Measurements from ENCODE around the gene HBD.

- TF ChIP-seq PPARA (CRISPR knock-in tag; IDR thresholded peaks at IDR 0.05; ENCODE audit: borderline replicate concordance) (no peak), ARNTL (CRISPR knock-in tag; IDR thresholded peaks at IDR 0.05; ENCODE audit: borderline replicate concordance, low read depth) (no peak), ZNF70 (CRISPR knock-in tag; IDR thresholded peaks at IDR 0.05) (no peak), CSDC2 (CRISPR knock-in tag; IDR thresholded peaks at IDR 0.05) (no peak), CREB5 (CRISPR knock-in tag; IDR thresholded peaks at IDR 0.05; ENCODE audit: low read depth) (no peak), BACH2 (CRISPR knock-in tag; IDR thresholded peaks at IDR 0.05; ENCODE audit: borderline replicate concordance) (no peak), TSHZ2 (CRISPR knock-in tag; IDR thresholded peaks at IDR 0.05) (no peak), TCF4 (CRISPR knock-in tag; IDR thresholded peaks at IDR 0.05; ENCODE audit: borderline replicate concordance) (no peak), ZFP30 (CRISPR knock-in tag; IDR thresholded peaks at IDR 0.05) (no peak), POU6F1 (CRISPR knock-in tag; IDR thresholded peaks at IDR 0.05; ENCODE audit: borderline replicate concordance, low read depth) (no peak), OSR1 (CRISPR knock-in tag; IDR thresholded peaks at IDR 0.05) (no peak), SNAI2 (CRISPR knock-in tag; IDR thresholded peaks at IDR 0.05) (no peak)
- TF ChIP-seq, protein P1, sequence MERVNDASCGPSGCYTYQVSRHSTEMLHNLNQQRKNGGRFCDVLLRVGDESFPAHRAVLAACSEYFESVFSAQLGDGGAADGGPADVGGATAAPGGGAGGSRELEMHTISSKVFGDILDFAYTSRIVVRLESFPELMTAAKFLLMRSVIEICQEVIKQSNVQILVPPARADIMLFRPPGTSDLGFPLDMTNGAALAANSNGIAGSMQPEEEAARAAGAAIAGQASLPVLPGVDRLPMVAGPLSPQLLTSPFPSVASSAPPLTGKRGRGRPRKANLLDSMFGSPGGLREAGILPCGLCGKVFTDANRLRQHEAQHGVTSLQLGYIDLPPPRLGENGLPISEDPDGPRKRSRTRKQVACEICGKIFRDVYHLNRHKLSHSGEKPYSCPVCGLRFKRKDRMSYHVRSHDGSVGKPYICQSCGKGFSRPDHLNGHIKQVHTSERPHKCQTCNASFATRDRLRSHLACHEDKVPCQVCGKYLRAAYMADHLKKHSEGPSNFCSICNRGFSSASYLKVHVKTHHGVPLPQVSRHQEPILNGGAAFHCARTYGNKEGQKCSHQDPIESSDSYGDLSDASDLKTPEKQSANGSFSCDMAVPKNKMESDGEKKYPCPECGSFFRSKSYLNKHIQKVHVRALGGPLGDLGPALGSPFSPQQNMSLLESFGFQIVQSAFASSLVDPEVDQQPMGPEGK (CRISPR knock-in tag; IDR thresholded peaks at IDR 0.05; ENCODE audit: borderline replicate concordance), result no peak
- TF ChIP-seq, protein P2, sequence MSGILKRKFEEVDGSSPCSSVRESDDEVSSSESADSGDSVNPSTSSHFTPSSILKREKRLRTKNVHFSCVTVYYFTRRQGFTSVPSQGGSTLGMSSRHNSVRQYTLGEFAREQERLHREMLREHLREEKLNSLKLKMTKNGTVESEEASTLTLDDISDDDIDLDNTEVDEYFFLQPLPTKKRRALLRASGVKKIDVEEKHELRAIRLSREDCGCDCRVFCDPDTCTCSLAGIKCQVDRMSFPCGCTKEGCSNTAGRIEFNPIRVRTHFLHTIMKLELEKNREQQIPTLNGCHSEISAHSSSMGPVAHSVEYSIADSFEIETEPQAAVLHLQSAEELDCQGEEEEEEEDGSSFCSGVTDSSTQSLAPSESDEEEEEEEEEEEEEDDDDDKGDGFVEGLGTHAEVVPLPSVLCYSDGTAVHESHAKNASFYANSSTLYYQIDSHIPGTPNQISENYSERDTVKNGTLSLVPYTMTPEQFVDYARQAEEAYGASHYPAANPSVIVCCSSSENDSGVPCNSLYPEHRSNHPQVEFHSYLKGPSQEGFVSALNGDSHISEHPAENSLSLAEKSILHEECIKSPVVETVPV (CRISPR knock-in tag; IDR thresholded peaks at IDR 0.05), result no peak
Observed at GRCh38 chr11:5279471-5280090, 45.3 kb upstream of the HBD start.

All from SK-N-SH treated with all-trans-retinoic acid at 6 μM for 48 hours (cell line).